A549 treated with CpdA at 1 μM for 4 hours (cell line): ENCODE data around the gene ISX. TPM values are rescaled to one million over a fixed set of nuclear protein-coding genes. Genes with fewer than 3 reads are reported as not detected.

Experiments used
- total RNA-seq: library from RNA; stranded (reverse); fragments of 200-300 nt; extraction: Qiagen RNA extraction; gene quantifications from 5 replicates; pipeline ENCODE4 v1.2.3, GENCODE V29; 2022; ENCODE audit warnings: low read depth

The ISX gene
- total RNA-seq = not detected in 5 replicates

DNA sequence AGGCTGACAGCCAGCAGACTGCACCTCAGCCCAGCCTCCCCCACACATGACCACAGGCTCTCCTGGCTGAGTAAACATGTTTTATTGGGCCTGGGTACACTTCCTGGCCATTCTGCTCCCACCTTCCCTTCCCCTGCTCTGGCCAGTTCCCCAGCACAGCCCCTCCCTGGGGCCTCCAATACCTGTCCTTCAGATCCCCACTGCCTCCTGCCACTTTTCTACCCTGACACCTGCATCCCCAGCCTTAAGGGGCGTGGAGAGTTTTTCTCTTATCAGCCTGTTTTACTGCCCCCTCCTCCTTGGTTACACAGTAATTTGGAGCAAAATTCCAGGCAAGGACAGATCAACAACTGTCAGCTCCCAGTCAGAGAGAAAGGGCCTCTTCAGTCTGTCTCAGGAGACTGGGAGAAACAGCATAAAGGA lies at the start of gene ISX:
ISX (plus strand) TSS at position 363 of the 423 bp plus-strand sequence. CDS start 930 bp downstream, outside the sequence.

Other genes starting within 250 kb of the ISX start
- 9.8 to 20.6 TPM (median 11.9 TPM) in 5 replicates for gene HMGXB4, start 191.3 kb downstream of the ISX start, total RNA-seq
- gene TOM1, start 233.7 kb downstream of the ISX start, total RNA-seq = 14.4 to 16.7 TPM (median 16.0 TPM) in 5 replicates